OCI-LY1 (cell line): ENCODE measurements around the gene ADAMTS17.

Source experiments
- H2AFZ ChIP-seq: fragments of 200-600 bp; sonication (generic), shearing (Covaris generic); 2 replicates; pipeline ENCODE4 v1.6.0; 2014; ENCODE audit warnings: antibody characterized with exemption, mild to moderate bottlenecking, low read length
- H3F3A ChIP-seq: fragments of 200-600 bp; sonication (generic), shearing (Covaris generic); 2 replicates; pipeline ENCODE4 v1.6.0; 2014; ENCODE audit warnings: mild to moderate bottlenecking, antibody characterized with exemption, low read length, moderate library complexity; ENCODE audit not compliant: insufficient read depth
- H3K27ac ChIP-seq: fragments of 200-600 bp; sonication (generic); 2 replicates; pipeline ENCODE4 v1.5.1; 2014; ENCODE audit warnings: low read length, mixed run types, mild to moderate bottlenecking, low read depth; ENCODE audit not compliant: poor library complexity, severe bottlenecking
- H3K27me3 ChIP-seq: fragments of 200-600 bp; sonication (generic); 2 replicates; pipeline ENCODE4 v1.6.0; 2014; ENCODE audit warnings: antibody characterized with exemption, mild to moderate bottlenecking, low read length, moderate library complexity; ENCODE audit not compliant: insufficient read depth
- H3K36me3 ChIP-seq: fragments of 200-600 bp; sonication (generic); 2 replicates; pipeline ENCODE4 v1.6.1; 2014; ENCODE audit warnings: mild to moderate bottlenecking, antibody characterized with exemption, low read length, moderate library complexity, mixed read lengths; ENCODE audit not compliant: insufficient read depth
- H3K4me1 ChIP-seq: fragments of 200-600 bp; sonication (generic); 2 replicates; pipeline ENCODE4 v1.5.1; 2014; ENCODE audit warnings: mild to moderate bottlenecking, low read length, moderate library complexity; ENCODE audit not compliant: insufficient read depth, severe bottlenecking
- H3K4me2 ChIP-seq: fragments of 200-600 bp; sonication (generic), shearing (Covaris generic); 2 replicates; pipeline ENCODE4 v1.6.1; 2014; ENCODE audit warnings: low read length
- H3K4me3 ChIP-seq: fragments of 200-600 bp; sonication (generic); 2 replicates; pipeline ENCODE4 v1.5.1; 2014; ENCODE audit warnings: low read length, low read depth, mild to moderate bottlenecking, mixed read lengths; ENCODE audit not compliant: poor library complexity, severe bottlenecking
- H3K79me2 ChIP-seq: fragments of 200-600 bp; shearing (Covaris generic); 2 replicates; pipeline ENCODE4 v1.6.1; 2016; ENCODE audit warnings: mixed run types, low read length, mixed read lengths; ENCODE audit not compliant: insufficient read depth
- H3K9ac ChIP-seq: fragments of 200-600 bp; sonication (generic), shearing (Covaris generic); 2 replicates; pipeline ENCODE4 v1.6.1; 2014; ENCODE audit warnings: mild to moderate bottlenecking, low read length, mixed read lengths
- H3K9me2 ChIP-seq: fragments of 200-600 bp; sonication (generic), shearing (Covaris generic); 2 replicates; pipeline ENCODE4 v1.6.1; 2014; ENCODE audit warnings: low read depth, mild to moderate bottlenecking, low read length, mixed read lengths
- H3K9me3 ChIP-seq: fragments of 200-600 bp; shearing (Covaris generic); 2 replicates; pipeline ENCODE4 v1.6.1; 2014; ENCODE audit warnings: low read length, mixed read lengths
- H4K20me1 ChIP-seq: fragments of 200-600 bp; sonication (generic), shearing (Covaris generic); 2 replicates; pipeline ENCODE4 v1.6.0; 2016; ENCODE audit warnings: mild to moderate bottlenecking, low read length; ENCODE audit not compliant: insufficient read depth
- EZH2 ChIP-seq: fragments of 200-600 bp; sonication (generic), shearing (Covaris generic); IDR thresholded peaks from 2 replicates; pipeline ENCODE4 v1.8.0; 2017; ENCODE audit warnings: borderline replicate concordance, mixed run types, mild to moderate bottlenecking, antibody characterized with exemption, low read length, moderate library complexity, mixed read lengths
- TF ChIP-seq, protein P1 (sequence below): fragments of 200-600 bp; sonication (generic), shearing (Covaris generic); IDR thresholded peaks from 2 replicates; pipeline ENCODE4 v1.5.1; 2017; ENCODE audit warnings: mild to moderate bottlenecking, antibody characterized with exemption, low read length, moderate library complexity, mixed read lengths

The ADAMTS17 gene

DNA sequence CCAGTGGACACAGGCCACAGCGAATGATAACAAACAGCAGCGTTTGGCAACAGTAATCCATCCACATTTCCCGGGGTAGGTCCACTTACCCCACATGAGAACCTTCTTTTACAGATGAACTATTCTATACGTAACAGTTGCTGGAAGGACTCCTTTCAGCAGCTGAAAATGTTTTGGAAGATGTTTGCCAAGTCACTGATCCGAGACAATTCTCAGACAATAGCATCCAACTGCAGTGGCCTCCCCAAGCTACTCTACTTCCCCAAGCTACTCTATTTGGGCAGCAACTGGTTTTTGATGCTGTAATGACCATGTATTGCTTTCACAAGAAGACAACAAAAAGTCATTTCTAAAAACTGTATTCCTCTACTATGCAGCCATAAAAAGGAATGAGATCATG, 87.5 kb downstream of the ADAMTS17 start:
- no peaks in the 10 kb centered on the region for H3K9me3 ChIP-seq
- no peak overlapping the region for H3K27ac ChIP-seq
- TF ChIP-seq, protein P1, sequence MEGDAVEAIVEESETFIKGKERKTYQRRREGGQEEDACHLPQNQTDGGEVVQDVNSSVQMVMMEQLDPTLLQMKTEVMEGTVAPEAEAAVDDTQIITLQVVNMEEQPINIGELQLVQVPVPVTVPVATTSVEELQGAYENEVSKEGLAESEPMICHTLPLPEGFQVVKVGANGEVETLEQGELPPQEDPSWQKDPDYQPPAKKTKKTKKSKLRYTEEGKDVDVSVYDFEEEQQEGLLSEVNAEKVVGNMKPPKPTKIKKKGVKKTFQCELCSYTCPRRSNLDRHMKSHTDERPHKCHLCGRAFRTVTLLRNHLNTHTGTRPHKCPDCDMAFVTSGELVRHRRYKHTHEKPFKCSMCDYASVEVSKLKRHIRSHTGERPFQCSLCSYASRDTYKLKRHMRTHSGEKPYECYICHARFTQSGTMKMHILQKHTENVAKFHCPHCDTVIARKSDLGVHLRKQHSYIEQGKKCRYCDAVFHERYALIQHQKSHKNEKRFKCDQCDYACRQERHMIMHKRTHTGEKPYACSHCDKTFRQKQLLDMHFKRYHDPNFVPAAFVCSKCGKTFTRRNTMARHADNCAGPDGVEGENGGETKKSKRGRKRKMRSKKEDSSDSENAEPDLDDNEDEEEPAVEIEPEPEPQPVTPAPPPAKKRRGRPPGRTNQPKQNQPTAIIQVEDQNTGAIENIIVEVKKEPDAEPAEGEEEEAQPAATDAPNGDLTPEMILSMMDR = no peak
- no peak for TF ChIP-seq EZH2
- no peaks in the 10 kb centered on the region for H3K79me2 ChIP-seq
- no peak overlapping the region for H3K9ac ChIP-seq
- H2AFZ ChIP-seq = no peak overlapping the region
- no peaks in the 10 kb centered on the region for H3K36me3 ChIP-seq
- H3K9me2 ChIP-seq = no peaks in the 10 kb centered on the region
- H4K20me1 ChIP-seq = no peaks in the 10 kb centered on the region
- H3K4me1 ChIP-seq = no peaks in the 10 kb centered on the region
- H3K27me3 ChIP-seq = no peaks in the 10 kb centered on the region
- H3K4me3 ChIP-seq = no peak overlapping the region
- H3K4me2 ChIP-seq = no peak overlapping the region
- no peaks in the 10 kb centered on the region for H3F3A ChIP-seq

DNA sequence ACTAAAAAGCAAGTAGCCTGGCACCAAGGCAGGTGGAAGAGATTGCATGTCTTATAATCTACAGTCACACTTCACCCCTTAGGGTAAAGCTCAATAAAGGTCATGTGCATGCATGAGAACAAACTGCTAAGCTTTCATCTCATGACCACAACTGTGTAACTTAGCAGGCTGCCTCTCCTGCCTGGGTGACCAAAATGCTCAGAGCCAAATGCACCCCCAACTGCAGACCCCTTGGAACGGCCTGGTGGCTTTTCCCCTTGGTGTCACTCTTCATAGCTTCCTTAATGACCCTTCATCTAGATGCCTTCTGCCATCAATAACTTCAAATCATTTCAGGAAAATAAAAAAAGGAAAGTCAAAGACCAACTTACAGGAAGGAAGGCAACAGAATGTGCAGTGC, 88.1 kb downstream of the ADAMTS17 start:
- Histone ChIP-seq H2AFZ (no peak overlapping the region), H4K20me1 (no peaks in the 10 kb centered on the region), H3F3A (no peaks in the 10 kb centered on the region), H3K4me1 (no peaks in the 10 kb centered on the region), H3K27ac (no peak overlapping the region), H3K4me2 (no peak overlapping the region), H3K9me2 (no peaks in the 10 kb centered on the region), H3K9ac (no peak overlapping the region), H3K4me3 (no peak overlapping the region), H3K79me2 (no peaks in the 10 kb centered on the region), H3K9me3 (no peaks in the 10 kb centered on the region), H3K36me3 (no peaks in the 10 kb centered on the region), H3K27me3 (no peaks in the 10 kb centered on the region)
- TF ChIP-seq, protein P1 = no peak
- no peak for TF ChIP-seq EZH2

DNA sequence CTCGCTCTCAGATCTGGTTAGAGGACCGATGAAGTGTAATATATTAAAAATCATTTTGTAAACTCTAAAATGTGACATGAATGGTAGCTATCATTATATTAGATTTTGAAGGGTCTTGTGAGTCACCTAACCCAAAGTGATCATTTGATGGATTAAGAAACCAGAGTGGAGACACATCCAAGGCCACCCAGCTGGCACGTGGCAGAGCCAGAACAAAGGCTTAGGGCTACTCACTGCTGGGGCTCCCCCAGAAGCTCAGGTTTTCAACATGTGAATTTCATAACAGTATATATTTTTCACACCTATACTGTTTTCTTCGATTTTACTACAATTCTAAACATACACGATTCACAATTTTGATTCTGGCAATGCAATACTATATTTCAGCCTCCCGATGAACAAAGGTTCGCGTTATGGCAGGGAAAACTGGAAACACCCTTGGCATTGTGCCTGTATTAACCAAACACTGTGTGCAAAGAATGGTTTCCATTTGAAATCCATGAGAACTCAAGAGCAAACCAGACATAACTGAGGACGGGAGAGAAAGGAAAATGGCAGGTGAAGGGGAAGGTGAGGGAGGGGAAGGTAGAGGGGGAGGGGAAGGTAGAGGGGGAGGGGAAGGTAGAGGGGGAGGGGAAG, 88.9 kb downstream of the ADAMTS17 start:
- TF ChIP-seq EZH2 = no peak
- TF ChIP-seq, protein P1 = no peak
- H3K27me3 ChIP-seq = no peaks in the 10 kb centered on the region
- H3K9me3 ChIP-seq = no peaks in the 10 kb centered on the region
- no peak overlapping the region for H3K27ac ChIP-seq
- H3K9ac ChIP-seq = no peak overlapping the region
- H3K4me3 ChIP-seq = no peak overlapping the region
- H2AFZ ChIP-seq = no peak overlapping the region
- no peaks in the 10 kb centered on the region for H4K20me1 ChIP-seq
- no peaks in the 10 kb centered on the region for H3K79me2 ChIP-seq
- H3K4me2 ChIP-seq = no peak overlapping the region
- H3K36me3 ChIP-seq = no peaks in the 10 kb centered on the region
- H3K4me1 ChIP-seq = no peaks in the 10 kb centered on the region
- no peaks in the 10 kb centered on the region for H3K9me2 ChIP-seq
- no peaks in the 10 kb centered on the region for H3F3A ChIP-seq
